ENCODE measurements around the gene ASTN1.

The ASTN1 gene

GRCh38 chr1:177002891-177003290 is 161.6 kb downstream of the ASTN1 start:
- Histone ChIP-seq H3K36me3 (ENCODE audit: control insufficient read depth in 1 of 2, insufficient read depth in 2 of 2, low read length in 2 of 2) (no peaks in the 10 kb centered on the region), H3K4me1 (ENCODE audit: control insufficient read depth in 1 of 2, insufficient read depth in 2 of 2, low read length in 2 of 2) (no peaks in the 10 kb centered on the region), H3K27ac (ENCODE audit: low read length) (no peak overlapping the region), H3K4me3 (ENCODE audit: low read depth in 1 of 2, low read length in 2 of 2) (no peak overlapping the region), H3K9me3 (ENCODE audit: control insufficient read depth in 1 of 2, low read length in 2 of 2) (no peaks in the 10 kb centered on the region), H3K27me3 (ENCODE audit: low read depth, low read length) (no peaks in the 10 kb centered on the region)

GRCh38 chr1:177001556-177001955 is 163.0 kb downstream of the ASTN1 start:
- Histone ChIP-seq H3K9me3 (ENCODE audit: control insufficient read depth in 1 of 2, low read length in 2 of 2) (no peaks in the 10 kb centered on the region), H3K27me3 (ENCODE audit: low read depth, low read length) (no peaks in the 10 kb centered on the region), H3K4me3 (ENCODE audit: low read depth in 1 of 2, low read length in 2 of 2) (no peak overlapping the region), H3K36me3 (ENCODE audit: control insufficient read depth in 1 of 2, insufficient read depth in 2 of 2, low read length in 2 of 2) (no peaks in the 10 kb centered on the region), H3K4me1 (ENCODE audit: control insufficient read depth in 1 of 2, insufficient read depth in 2 of 2, low read length in 2 of 2) (no peaks in the 10 kb centered on the region), H3K27ac (ENCODE audit: low read length) (no peak overlapping the region)

GRCh38 chr1:176998183-176998795 is 166.2 kb downstream of the ASTN1 start:
- H3K9me3 ChIP-seq (ENCODE audit: control insufficient read depth in 1 of 2, low read length in 2 of 2), result no peaks in the 10 kb centered on the region
- no peaks in the 10 kb centered on the region for H3K4me1 ChIP-seq (ENCODE audit: control insufficient read depth in 1 of 2, insufficient read depth in 2 of 2, low read length in 2 of 2)
- H3K36me3 ChIP-seq (ENCODE audit: control insufficient read depth in 1 of 2, insufficient read depth in 2 of 2, low read length in 2 of 2), result no peaks in the 10 kb centered on the region
- no peak overlapping the region for H3K27ac ChIP-seq (ENCODE audit: low read length)
- H3K4me3 ChIP-seq (ENCODE audit: low read depth in 1 of 2, low read length in 2 of 2), result no peak overlapping the region
- no peaks in the 10 kb centered on the region for H3K27me3 ChIP-seq (ENCODE audit: low read depth, low read length)

- Histone ChIP-seq H3K9me3 (ENCODE audit: control insufficient read depth in 1 of 2, low read length in 2 of 2) (no peaks in the 10 kb centered on the region), H3K27ac (ENCODE audit: low read length) (no peak overlapping the region)
These were observed 167.9 kb downstream of the ASTN1 start for GRCh38 chr1:176996456-176997090.

GRCh38 chr1:176994931-176995596 is 169.4 kb downstream of the ASTN1 start:
- H3K4me3 ChIP-seq (ENCODE audit: low read depth in 1 of 2, low read length in 2 of 2), result no peak overlapping the region
- H3K9me3 ChIP-seq (ENCODE audit: control insufficient read depth in 1 of 2, low read length in 2 of 2), result no peaks in the 10 kb centered on the region
- no peaks in the 10 kb centered on the region for H3K4me1 ChIP-seq (ENCODE audit: control insufficient read depth in 1 of 2, insufficient read depth in 2 of 2, low read length in 2 of 2)
- no peak overlapping the region for H3K27ac ChIP-seq (ENCODE audit: low read length)
- H3K27me3 ChIP-seq (ENCODE audit: low read depth, low read length), result no peaks in the 10 kb centered on the region
- no peaks in the 10 kb centered on the region for H3K36me3 ChIP-seq (ENCODE audit: control insufficient read depth in 1 of 2, insufficient read depth in 2 of 2, low read length in 2 of 2)

More at GRCh38 chr1:176996456-176997090, 167.9 kb downstream of the ASTN1 start:
- Histone ChIP-seq H3K4me3 (ENCODE audit: low read depth in 1 of 2, low read length in 2 of 2) (no peak overlapping the region), H3K4me1 (ENCODE audit: control insufficient read depth in 1 of 2, insufficient read depth in 2 of 2, low read length in 2 of 2) (no peaks in the 10 kb centered on the region), H3K27me3 (ENCODE audit: low read depth, low read length) (no peaks in the 10 kb centered on the region), H3K36me3 (ENCODE audit: control insufficient read depth in 1 of 2, insufficient read depth in 2 of 2, low read length in 2 of 2) (no peaks in the 10 kb centered on the region)

- H3K4me1 ChIP-seq (ENCODE audit: control insufficient read depth in 1 of 2, insufficient read depth in 2 of 2, low read length in 2 of 2), result no peaks in the 10 kb centered on the region
- no peaks in the 10 kb centered on the region for H3K27me3 ChIP-seq (ENCODE audit: low read depth, low read length)
- H3K4me3 ChIP-seq (ENCODE audit: low read depth in 1 of 2, low read length in 2 of 2), result no peak overlapping the region
- no peaks in the 10 kb centered on the region for H3K36me3 ChIP-seq (ENCODE audit: control insufficient read depth in 1 of 2, insufficient read depth in 2 of 2, low read length in 2 of 2)
- no peaks in the 10 kb centered on the region for H3K9me3 ChIP-seq (ENCODE audit: control insufficient read depth in 1 of 2, low read length in 2 of 2)
- no peak overlapping the region for H3K27ac ChIP-seq (ENCODE audit: low read length)
These were observed 170.9 kb downstream of the ASTN1 start for GRCh38 chr1:176993587-176993986.

- Histone ChIP-seq H3K27ac (ENCODE audit: low read length) (no peak overlapping the region), H3K9me3 (ENCODE audit: control insufficient read depth in 1 of 2, low read length in 2 of 2) (no peaks in the 10 kb centered on the region), H3K27me3 (ENCODE audit: low read depth, low read length) (no peaks in the 10 kb centered on the region), H3K36me3 (ENCODE audit: control insufficient read depth in 1 of 2, insufficient read depth in 2 of 2, low read length in 2 of 2) (no peaks in the 10 kb centered on the region), H3K4me1 (ENCODE audit: control insufficient read depth in 1 of 2, insufficient read depth in 2 of 2, low read length in 2 of 2) (no peaks in the 10 kb centered on the region), H3K4me3 (ENCODE audit: low read depth in 1 of 2, low read length in 2 of 2) (no peak overlapping the region)
These were observed 174.8 kb downstream of the ASTN1 start for GRCh38 chr1:176989754-176990153.

- Histone ChIP-seq H3K9me3 (ENCODE audit: control insufficient read depth in 1 of 2, low read length in 2 of 2) (no peaks in the 10 kb centered on the region), H3K4me3 (ENCODE audit: low read depth in 1 of 2, low read length in 2 of 2) (no peak overlapping the region), H3K27me3 (ENCODE audit: low read depth, low read length) (no peaks in the 10 kb centered on the region), H3K36me3 (ENCODE audit: control insufficient read depth in 1 of 2, insufficient read depth in 2 of 2, low read length in 2 of 2) (no peaks in the 10 kb centered on the region), H3K4me1 (ENCODE audit: control insufficient read depth in 1 of 2, insufficient read depth in 2 of 2, low read length in 2 of 2) (no peaks in the 10 kb centered on the region), H3K27ac (ENCODE audit: low read length) (no peak overlapping the region)
These were observed 175.5 kb downstream of the ASTN1 start for GRCh38 chr1:176989023-176989422.

- Histone ChIP-seq H3K4me3 (ENCODE audit: low read depth in 1 of 2, low read length in 2 of 2) (no peak overlapping the region), H3K27ac (ENCODE audit: low read length) (no peak overlapping the region), H3K4me1 (ENCODE audit: control insufficient read depth in 1 of 2, insufficient read depth in 2 of 2, low read length in 2 of 2) (no peaks in the 10 kb centered on the region), H3K9me3 (ENCODE audit: control insufficient read depth in 1 of 2, low read length in 2 of 2) (no peaks in the 10 kb centered on the region), H3K27me3 (ENCODE audit: low read depth, low read length) (no peaks in the 10 kb centered on the region), H3K36me3 (ENCODE audit: control insufficient read depth in 1 of 2, insufficient read depth in 2 of 2, low read length in 2 of 2) (no peaks in the 10 kb centered on the region)
These were observed 177.5 kb downstream of the ASTN1 start for GRCh38 chr1:176987016-176987415.

- H3K27me3 ChIP-seq (ENCODE audit: low read depth, low read length), result no peaks in the 10 kb centered on the region
- H3K27ac ChIP-seq (ENCODE audit: low read length), result no peak overlapping the region
- no peaks in the 10 kb centered on the region for H3K36me3 ChIP-seq (ENCODE audit: control insufficient read depth in 1 of 2, insufficient read depth in 2 of 2, low read length in 2 of 2)
- H3K9me3 ChIP-seq (ENCODE audit: control insufficient read depth in 1 of 2, low read length in 2 of 2), result no peaks in the 10 kb centered on the region
- no peaks in the 10 kb centered on the region for H3K4me1 ChIP-seq (ENCODE audit: control insufficient read depth in 1 of 2, insufficient read depth in 2 of 2, low read length in 2 of 2)
- no peak overlapping the region for H3K4me3 ChIP-seq (ENCODE audit: low read depth in 1 of 2, low read length in 2 of 2)
These were observed 180.8 kb downstream of the ASTN1 start for GRCh38 chr1:176983731-176984130.

GRCh38 chr1:176976771-176977170 is 187.7 kb downstream of the ASTN1 start:
- Histone ChIP-seq H3K27me3 (ENCODE audit: low read depth, low read length) (no peaks in the 10 kb centered on the region), H3K36me3 (ENCODE audit: control insufficient read depth in 1 of 2, insufficient read depth in 2 of 2, low read length in 2 of 2) (no peaks in the 10 kb centered on the region)

More at GRCh38 chr1:176976771-176977170, 187.7 kb downstream of the ASTN1 start:
- H3K4me3 ChIP-seq (ENCODE audit: low read depth in 1 of 2, low read length in 2 of 2), result no peak overlapping the region
- H3K4me1 ChIP-seq (ENCODE audit: control insufficient read depth in 1 of 2, insufficient read depth in 2 of 2, low read length in 2 of 2), result no peaks in the 10 kb centered on the region
- H3K27ac ChIP-seq (ENCODE audit: low read length), result no peak overlapping the region
- H3K9me3 ChIP-seq (ENCODE audit: control insufficient read depth in 1 of 2, low read length in 2 of 2), result no peaks in the 10 kb centered on the region

All from muscle layer of duodenum (tissue), 2 donors.